Loucy (cell line): ENCODE results near the gene CLEC4M.

Experiments
- H2AFZ ChIP-seq: fragments of 200-600 bp; sonication (generic); 2 replicates; pipeline ENCODE4 v1.6.0; 2016; ENCODE audit warnings: antibody characterized with exemption, mild to moderate bottlenecking, low read length, moderate library complexity
- H3F3A ChIP-seq: fragments of 200-600 bp; 2 replicates; pipeline ENCODE4 v1.6.0; 2016; ENCODE audit warnings: antibody characterized with exemption, low read depth, mild to moderate bottlenecking
- H3K27me3 ChIP-seq: fragments of 200-600 bp; sonication (generic); 2 replicates; pipeline ENCODE4 v1.6.1; 2014; ENCODE audit warnings: low read length, mild to moderate bottlenecking; ENCODE audit not compliant: insufficient read depth, poor library complexity, severe bottlenecking
- H3K36me3 ChIP-seq: fragments of 200-600 bp; sonication (generic); 2 replicates; pipeline ENCODE4 v1.6.1; 2016; ENCODE audit warnings: low read length; ENCODE audit not compliant: insufficient read depth
- H3K4me1 ChIP-seq: fragments of 200-600 bp; sonication (generic); 2 replicates; pipeline ENCODE4 v1.5.1; 2014; ENCODE audit warnings: low read length, mild to moderate bottlenecking; ENCODE audit not compliant: insufficient read depth, poor library complexity, severe bottlenecking
- H3K4me2 ChIP-seq: fragments of 200-600 bp; sonication (generic); 2 replicates; pipeline ENCODE4 v1.6.0; 2014; ENCODE audit warnings: antibody characterized with exemption, low read length, low read depth, mild to moderate bottlenecking; ENCODE audit not compliant: poor library complexity, severe bottlenecking
- H3K4me3 ChIP-seq: fragments of 200-600 bp; sonication (generic); 2 replicates; pipeline ENCODE4 v1.5.1; 2014; ENCODE audit warnings: low read length, mild to moderate bottlenecking, mixed read lengths; ENCODE audit not compliant: poor library complexity, severe bottlenecking
- H3K79me2 ChIP-seq: fragments of 200-600 bp; sonication (generic); 2 replicates; pipeline ENCODE4 v1.6.1; 2014; ENCODE audit warnings: low read length; ENCODE audit not compliant: insufficient read depth
- H3K9ac ChIP-seq: fragments of 200-600 bp; sonication (generic); 2 replicates; pipeline ENCODE4 v1.6.0; 2014; ENCODE audit warnings: mild to moderate bottlenecking, low read depth, low read length, moderate library complexity; ENCODE audit not compliant: poor library complexity, severe bottlenecking
- H3K9me2 ChIP-seq: fragments of 200-600 bp; sonication (generic); replicated peaks from 2 replicates; pipeline ENCODE4 v1.6.1; 2016; ENCODE audit warnings: low read depth, low read length, mixed read lengths
- H3K9me3 ChIP-seq: fragments of 200-600 bp; sonication (generic); 2 replicates; pipeline ENCODE4 v1.6.1; 2014; ENCODE audit warnings: mild to moderate bottlenecking, antibody characterized with exemption, low read length, low read depth; ENCODE audit not compliant: insufficient read depth
- H4K20me1 ChIP-seq: fragments of 200-600 bp; sonication (generic); 2 replicates; pipeline ENCODE4 v1.6.0; 2014; ENCODE audit warnings: antibody characterized with exemption, low read length, mild to moderate bottlenecking; ENCODE audit not compliant: insufficient read depth, poor library complexity, severe bottlenecking
- EZH2phosphoT487 ChIP-seq: fragments of 200-600 bp; IDR thresholded peaks from 2 replicates; pipeline ENCODE4 v1.6.1; 2018; ENCODE audit warnings: antibody characterized with exemption, mild to moderate bottlenecking, moderate library complexity, borderline replicate concordance
- TF ChIP-seq, protein P1 (sequence below): fragments of 200-600 bp; sonication (generic); conservative IDR thresholded peaks from 2 replicates; pipeline ENCODE4 v1.5.1; 2014; ENCODE audit warnings: mild to moderate bottlenecking, antibody characterized with exemption, low read length

The CLEC4M gene

GRCh38 chr19:7781157-7781556 is 18.1 kb downstream of the CLEC4M start:
- Histone ChIP-seq H3F3A (no peaks in the 10 kb centered on the region), H3K4me2 (no peak overlapping the region), H2AFZ (no peak overlapping the region), H3K36me3 (no peaks in the 10 kb centered on the region), H3K27me3 (no peaks in the 10 kb centered on the region), H3K4me1 (no peaks in the 10 kb centered on the region), H3K9me3 (peaks cover 5% of the 10 kb centered on the region; the same call in 1 of the 2 replicates), H3K79me2 (no peaks in the 10 kb centered on the region), H3K4me3 (no peak overlapping the region), H4K20me1 (no peaks in the 10 kb centered on the region), H3K9me2 (no peaks in the 10 kb centered on the region), H3K9ac (no peak overlapping the region)
- TF ChIP-seq, protein P1, sequence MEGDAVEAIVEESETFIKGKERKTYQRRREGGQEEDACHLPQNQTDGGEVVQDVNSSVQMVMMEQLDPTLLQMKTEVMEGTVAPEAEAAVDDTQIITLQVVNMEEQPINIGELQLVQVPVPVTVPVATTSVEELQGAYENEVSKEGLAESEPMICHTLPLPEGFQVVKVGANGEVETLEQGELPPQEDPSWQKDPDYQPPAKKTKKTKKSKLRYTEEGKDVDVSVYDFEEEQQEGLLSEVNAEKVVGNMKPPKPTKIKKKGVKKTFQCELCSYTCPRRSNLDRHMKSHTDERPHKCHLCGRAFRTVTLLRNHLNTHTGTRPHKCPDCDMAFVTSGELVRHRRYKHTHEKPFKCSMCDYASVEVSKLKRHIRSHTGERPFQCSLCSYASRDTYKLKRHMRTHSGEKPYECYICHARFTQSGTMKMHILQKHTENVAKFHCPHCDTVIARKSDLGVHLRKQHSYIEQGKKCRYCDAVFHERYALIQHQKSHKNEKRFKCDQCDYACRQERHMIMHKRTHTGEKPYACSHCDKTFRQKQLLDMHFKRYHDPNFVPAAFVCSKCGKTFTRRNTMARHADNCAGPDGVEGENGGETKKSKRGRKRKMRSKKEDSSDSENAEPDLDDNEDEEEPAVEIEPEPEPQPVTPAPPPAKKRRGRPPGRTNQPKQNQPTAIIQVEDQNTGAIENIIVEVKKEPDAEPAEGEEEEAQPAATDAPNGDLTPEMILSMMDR, result no peak
- TF ChIP-seq EZH2phosphoT487, result no peak

GRCh38 chr19:7783991-7784423 is 21.0 kb downstream of the CLEC4M start:
- no peak for TF ChIP-seq EZH2phosphoT487
- TF ChIP-seq, protein P1, result no peak
- H2AFZ ChIP-seq, result no peak overlapping the region
- no peak overlapping the region for H3K4me3 ChIP-seq
- H3K9me2 ChIP-seq, result no peaks in the 10 kb centered on the region
- peaks cover 5% of the 10 kb centered on the region; the same call in 1 of the 2 replicates for H3K9me3 ChIP-seq
- no peak overlapping the region for H3K4me2 ChIP-seq
- no peaks in the 10 kb centered on the region for H3K36me3 ChIP-seq
- H3K27me3 ChIP-seq, result no peaks in the 10 kb centered on the region
- no peaks in the 10 kb centered on the region for H4K20me1 ChIP-seq
- H3K4me1 ChIP-seq, result no peaks in the 10 kb centered on the region
- H3K79me2 ChIP-seq, result no peaks in the 10 kb centered on the region
- H3K9ac ChIP-seq, result no peak overlapping the region
- no peaks in the 10 kb centered on the region for H3F3A ChIP-seq

- no peaks in the 10 kb centered on the region for H3K36me3 ChIP-seq
- H3K9ac ChIP-seq, result no peak overlapping the region
- H2AFZ ChIP-seq, result no peak overlapping the region
- H3K79me2 ChIP-seq, result no peaks in the 10 kb centered on the region
- no peaks in the 10 kb centered on the region for H3F3A ChIP-seq
- no peaks in the 10 kb centered on the region for H4K20me1 ChIP-seq
- no peaks in the 10 kb centered on the region for H3K4me1 ChIP-seq
- TF ChIP-seq, protein P1, result no peak
- no peak for TF ChIP-seq EZH2phosphoT487
- no peak overlapping the region for H3K4me2 ChIP-seq
- H3K9me2 ChIP-seq, result no peaks in the 10 kb centered on the region
- H3K9me3 ChIP-seq, result peaks cover 5% of the 10 kb centered on the region; the same call in 1 of the 2 replicates
- H3K4me3 ChIP-seq, result no peak overlapping the region
- no peaks in the 10 kb centered on the region for H3K27me3 ChIP-seq
These were observed 21.8 kb downstream of the CLEC4M start for GRCh38 chr19:7784856-7785255.
